ENCODE results near the gene PTGR1.
"Not testable (repeated sequence)": the region's sequence is repeated elsewhere in the genome, so short reads cannot be mapped to it uniquely, and the experiment has no call there.

Gene PTGR1

GRCh38 chr9:111588846-111589245 lies 10.6 kb downstream of the PTGR1 start:
- no peaks in the 10 kb centered on the region for H3K36me3 ChIP-seq (ENCODE audit: control insufficient read depth, insufficient read depth, low read length)
- no peak overlapping the region for H3K9ac ChIP-seq
- no peaks in the 10 kb centered on the region for H3K4me1 ChIP-seq
- no peak overlapping the region for H3K4me2 ChIP-seq (ENCODE audit: low read length)
- H3K27ac ChIP-seq: no peak overlapping the region
- H3K79me2 ChIP-seq: no peaks in the 10 kb centered on the region
- TF ChIP-seq CTCF (IDR thresholded peaks at IDR 0.05): no peak
- no peaks in the 10 kb centered on the region for H3K27me3 ChIP-seq (ENCODE audit: control insufficient read depth, insufficient read depth, low read length)
- no peak overlapping the region for H3K4me3 ChIP-seq (ENCODE audit: low read depth, low read length)
- no peaks in the 10 kb centered on the region for H3K9me3 ChIP-seq (ENCODE audit: control insufficient read depth, low read length)
- no peak overlapping the region for H2AFZ ChIP-seq

GRCh38 chr9:111586378-111586777 lies 13.1 kb downstream of the PTGR1 start:
- Histone ChIP-seq H3K27me3 (ENCODE audit: control insufficient read depth, insufficient read depth, low read length) (no peaks in the 10 kb centered on the region), H3K79me2 (no peaks in the 10 kb centered on the region), H3K36me3 (ENCODE audit: control insufficient read depth, insufficient read depth, low read length) (no peaks in the 10 kb centered on the region), H3K4me1 (no peaks in the 10 kb centered on the region), H3K4me3 (ENCODE audit: low read depth, low read length) (no peak overlapping the region), H3K9ac (no peak overlapping the region), H3K9me3 (ENCODE audit: control insufficient read depth, low read length) (no peaks in the 10 kb centered on the region), H3K27ac (no peak overlapping the region), H2AFZ (no peak overlapping the region), H3K4me2 (ENCODE audit: low read length) (no peak overlapping the region)
- no peak for TF ChIP-seq CTCF (IDR thresholded peaks at IDR 0.05)

GRCh38 chr9:111582888-111583287 lies 16.6 kb downstream of the PTGR1 start:
- Histone ChIP-seq H3K4me3 (ENCODE audit: low read depth, low read length) (no peak overlapping the region), H2AFZ (no peak overlapping the region), H3K4me2 (ENCODE audit: low read length) (no peak overlapping the region), H3K36me3 (ENCODE audit: control insufficient read depth, insufficient read depth, low read length) (no peaks in the 10 kb centered on the region), H3K9me3 (ENCODE audit: control insufficient read depth, low read length) (no peaks in the 10 kb centered on the region), H3K79me2 (no peaks in the 10 kb centered on the region), H3K27me3 (ENCODE audit: control insufficient read depth, insufficient read depth, low read length) (no peaks in the 10 kb centered on the region), H3K9ac (no peak overlapping the region), H3K4me1 (no peaks in the 10 kb centered on the region), H3K27ac (no peak overlapping the region)
- TF ChIP-seq CTCF (IDR thresholded peaks at IDR 0.05): no peak

GRCh38 chr9:111572950-111573604 lies 26.4 kb downstream of the PTGR1 start:
- no peaks in the 10 kb centered on the region for H3K9me3 ChIP-seq (ENCODE audit: control insufficient read depth, low read length)
- no peak for TF ChIP-seq CTCF (IDR thresholded peaks at IDR 0.05)
- peaks cover 2% of the 10 kb centered on the region for H3K36me3 ChIP-seq (ENCODE audit: control insufficient read depth, insufficient read depth, low read length)
- no peak overlapping the region for H3K27ac ChIP-seq
- H3K4me2 ChIP-seq (ENCODE audit: low read length): no peak overlapping the region
- H3K27me3 ChIP-seq (ENCODE audit: control insufficient read depth, insufficient read depth, low read length): no peaks in the 10 kb centered on the region
- no peak overlapping the region for H3K4me3 ChIP-seq (ENCODE audit: low read depth, low read length)
- no peak overlapping the region for H3K9ac ChIP-seq
- H3K4me1 ChIP-seq: no peaks in the 10 kb centered on the region
- H3K79me2 ChIP-seq: no peaks in the 10 kb centered on the region
- H2AFZ ChIP-seq: no peak overlapping the region

GRCh38 chr9:111568127-111568526 lies 31.3 kb downstream of the PTGR1 start:
- not testable (repeated sequence) for H3K9me3 ChIP-seq (ENCODE audit: control insufficient read depth, low read length); H3K9ac ChIP-seq; H3K79me2 ChIP-seq; H2AFZ ChIP-seq; H3K4me1 ChIP-seq; H3K4me3 ChIP-seq (ENCODE audit: low read depth, low read length); H3K27ac ChIP-seq; H3K4me2 ChIP-seq (ENCODE audit: low read length); H3K36me3 ChIP-seq (ENCODE audit: control insufficient read depth, insufficient read depth, low read length); H3K27me3 ChIP-seq (ENCODE audit: control insufficient read depth, insufficient read depth, low read length)

All from parathyroid adenoma (tissue), 2 donors.